ENCODE results near the gene GPR68. TPM values are rescaled to one million over a fixed set of nuclear protein-coding genes. Genes with fewer than 3 reads are reported as not detected.

GPR68 gene
- total RNA-seq, 1 experiment from 2014 or later: not detected

GRCh38 chr14:91263329-91263728 lies 18.8 kb upstream of the GPR68 start:
- no peak overlapping the region for H3K27ac ChIP-seq (ENCODE audit: low read length)
- H2AFZ ChIP-seq (ENCODE audit: low read length): no peak overlapping the region
- no peaks in the 10 kb centered on the region for H3K9me3 ChIP-seq (ENCODE audit: low read length)
- no peaks in the 10 kb centered on the region for H3K36me3 ChIP-seq (ENCODE audit: insufficient read depth, low read length)
- no peak overlapping the region for H3K4me3 ChIP-seq (ENCODE audit: low read length)
- no peaks in the 10 kb centered on the region for H3K79me2 ChIP-seq (ENCODE audit: low read length)
- H3K9me2 ChIP-seq (replicated peaks; ENCODE audit: insufficient read depth, low read length): no peaks in the 10 kb centered on the region
- H3K4me2 ChIP-seq (ENCODE audit: low read depth, low read length, poor library complexity, severe bottlenecking): no peak overlapping the region
- DNase-seq: no peak
- no peaks in the 10 kb centered on the region for H3K27me3 ChIP-seq (ENCODE audit: low read length)
- H3K4me1 ChIP-seq (ENCODE audit: low read length): no peaks in the 10 kb centered on the region
- no peak overlapping the region for H3K9ac ChIP-seq (ENCODE audit: low read length)
- peaks cover 6% of the 10 kb centered on the region; the same call in 1 of the 2 replicates for H4K20me1 ChIP-seq (ENCODE audit: insufficient read depth, low read depth, low read length)

GRCh38 chr14:91261986-91262549 lies 17.6 kb upstream of the GPR68 start:
- no peak overlapping the region for H3K4me3 ChIP-seq (ENCODE audit: low read length)
- H3K9me3 ChIP-seq (ENCODE audit: low read length): no peaks in the 10 kb centered on the region
- DNase-seq: no peak
- no peaks in the 10 kb centered on the region for H3K36me3 ChIP-seq (ENCODE audit: insufficient read depth, low read length)
- H4K20me1 ChIP-seq (ENCODE audit: insufficient read depth, low read depth, low read length): no peaks in the 10 kb centered on the region
- no peak overlapping the region for H3K4me2 ChIP-seq (ENCODE audit: low read depth, low read length, poor library complexity, severe bottlenecking)
- no peak overlapping the region for H2AFZ ChIP-seq (ENCODE audit: low read length)
- H3K4me1 ChIP-seq (ENCODE audit: low read length): peaks cover 3% of the 10 kb centered on the region; the same call in 1 of the 2 replicates
- H3K9me2 ChIP-seq (replicated peaks; ENCODE audit: insufficient read depth, low read length): no peaks in the 10 kb centered on the region
- no peak overlapping the region for H3K27ac ChIP-seq (ENCODE audit: low read length)
- H3K27me3 ChIP-seq (ENCODE audit: low read length): no peaks in the 10 kb centered on the region
- H3K9ac ChIP-seq (ENCODE audit: low read length): no peak overlapping the region
- H3K79me2 ChIP-seq (ENCODE audit: low read length): no peaks in the 10 kb centered on the region

GRCh38 chr14:91261115-91261514 lies 16.6 kb upstream of the GPR68 start:
- Histone ChIP-seq H3K4me2 (ENCODE audit: low read depth, low read length, poor library complexity, severe bottlenecking) (no peak overlapping the region), H3K4me3 (ENCODE audit: low read length) (no peak overlapping the region), H3K27me3 (ENCODE audit: low read length) (no peaks in the 10 kb centered on the region), H3K36me3 (ENCODE audit: insufficient read depth, low read length) (no peaks in the 10 kb centered on the region), H3K9me2 (replicated peaks; ENCODE audit: insufficient read depth, low read length) (no peaks in the 10 kb centered on the region), H2AFZ (ENCODE audit: low read length) (no peak overlapping the region), H3K4me1 (ENCODE audit: low read length) (peaks cover 3% of the 10 kb centered on the region; the same call in 1 of the 2 replicates), H4K20me1 (ENCODE audit: insufficient read depth, low read depth, low read length) (no peaks in the 10 kb centered on the region), H3K9ac (ENCODE audit: low read length) (no peak overlapping the region), H3K9me3 (ENCODE audit: low read length) (no peaks in the 10 kb centered on the region), H3K27ac (ENCODE audit: low read length) (no peak overlapping the region), H3K79me2 (ENCODE audit: low read length) (no peaks in the 10 kb centered on the region)
- no peak for DNase-seq

- Histone ChIP-seq H2AFZ (ENCODE audit: low read length) (no peak overlapping the region), H3K27me3 (ENCODE audit: low read length) (no peaks in the 10 kb centered on the region), H3K4me3 (ENCODE audit: low read length) (no peak overlapping the region), H3K27ac (ENCODE audit: low read length) (no peak overlapping the region), H3K9me3 (ENCODE audit: low read length) (no peaks in the 10 kb centered on the region), H3K4me2 (ENCODE audit: low read depth, low read length, poor library complexity, severe bottlenecking) (no peak overlapping the region), H3K4me1 (ENCODE audit: low read length) (peaks cover 3% of the 10 kb centered on the region; the same call in 1 of the 2 replicates), H4K20me1 (ENCODE audit: insufficient read depth, low read depth, low read length) (no peaks in the 10 kb centered on the region), H3K36me3 (ENCODE audit: insufficient read depth, low read length) (no peaks in the 10 kb centered on the region), H3K79me2 (ENCODE audit: low read length) (no peaks in the 10 kb centered on the region), H3K9me2 (replicated peaks; ENCODE audit: insufficient read depth, low read length) (no peaks in the 10 kb centered on the region), H3K9ac (ENCODE audit: low read length) (no peak overlapping the region)
- DNase-seq: no peak
Observed at GRCh38 chr14:91258876-91259275, 14.4 kb upstream of the GPR68 start.

- H4K20me1 ChIP-seq (ENCODE audit: insufficient read depth, low read depth, low read length): no peaks in the 10 kb centered on the region
- no peaks in the 10 kb centered on the region for H3K9me2 ChIP-seq (replicated peaks; ENCODE audit: insufficient read depth, low read length)
- no peaks in the 10 kb centered on the region for H3K9me3 ChIP-seq (ENCODE audit: low read length)
- DNase-seq: no peak
- H3K9ac ChIP-seq (ENCODE audit: low read length): no peak overlapping the region
- H3K4me1 ChIP-seq (ENCODE audit: low read length): peaks cover 8% of the 10 kb centered on the region
- no peak overlapping the region for H2AFZ ChIP-seq (ENCODE audit: low read length)
- H3K36me3 ChIP-seq (ENCODE audit: insufficient read depth, low read length): no peaks in the 10 kb centered on the region
- H3K4me3 ChIP-seq (ENCODE audit: low read length): no peak overlapping the region
- no peaks in the 10 kb centered on the region; the same call in 1 of the 2 replicates for H3K27me3 ChIP-seq (ENCODE audit: low read length)
- no peaks in the 10 kb centered on the region for H3K79me2 ChIP-seq (ENCODE audit: low read length)
- no peak overlapping the region for H3K4me2 ChIP-seq (ENCODE audit: low read depth, low read length, poor library complexity, severe bottlenecking)
- no peak overlapping the region for H3K27ac ChIP-seq (ENCODE audit: low read length)
Observed at GRCh38 chr14:91258011-91258618, 13.6 kb upstream of the GPR68 start.

GRCh38 chr14:91257328-91258010 lies 13.0 kb upstream of the GPR68 start:
- Histone ChIP-seq H3K9me3 (ENCODE audit: low read length) (no peaks in the 10 kb centered on the region), H3K36me3 (ENCODE audit: insufficient read depth, low read length) (no peaks in the 10 kb centered on the region), H3K79me2 (ENCODE audit: low read length) (no peaks in the 10 kb centered on the region), H3K9ac (ENCODE audit: low read length) (no peak overlapping the region), H3K4me2 (ENCODE audit: low read depth, low read length, poor library complexity, severe bottlenecking) (no peak overlapping the region), H3K4me3 (ENCODE audit: low read length) (no peak overlapping the region), H3K9me2 (replicated peaks; ENCODE audit: insufficient read depth, low read length) (no peaks in the 10 kb centered on the region), H3K27ac (ENCODE audit: low read length) (no peak overlapping the region), H3K4me1 (ENCODE audit: low read length) (peaks cover 13% of the 10 kb centered on the region), H2AFZ (ENCODE audit: low read length) (no peak overlapping the region), H4K20me1 (ENCODE audit: insufficient read depth, low read depth, low read length) (no peaks in the 10 kb centered on the region), H3K27me3 (ENCODE audit: low read length) (no peaks in the 10 kb centered on the region; the same call in 1 of the 2 replicates)
- no peak for DNase-seq

- DNase-seq: no peak
- no peaks in the 10 kb centered on the region for H3K9me3 ChIP-seq (ENCODE audit: low read length)
- H3K27me3 ChIP-seq (ENCODE audit: low read length): no peaks in the 10 kb centered on the region; the same call in 1 of the 2 replicates
- H3K4me1 ChIP-seq (ENCODE audit: low read length): peaks cover 13% of the 10 kb centered on the region
- H3K9ac ChIP-seq (ENCODE audit: low read length): no peak overlapping the region
- H2AFZ ChIP-seq (ENCODE audit: low read length): no peak overlapping the region
- H3K27ac ChIP-seq (ENCODE audit: low read length): no peak overlapping the region
- no peaks in the 10 kb centered on the region for H3K9me2 ChIP-seq (replicated peaks; ENCODE audit: insufficient read depth, low read length)
- H3K4me3 ChIP-seq (ENCODE audit: low read length): no peak overlapping the region
- H3K79me2 ChIP-seq (ENCODE audit: low read length): no peaks in the 10 kb centered on the region
- H3K36me3 ChIP-seq (ENCODE audit: insufficient read depth, low read length): no peaks in the 10 kb centered on the region
- no peaks in the 10 kb centered on the region for H4K20me1 ChIP-seq (ENCODE audit: insufficient read depth, low read depth, low read length)
- no peak overlapping the region for H3K4me2 ChIP-seq (ENCODE audit: low read depth, low read length, poor library complexity, severe bottlenecking)
Observed at GRCh38 chr14:91256661-91257060, 12.2 kb upstream of the GPR68 start.

GRCh38 chr14:91255026-91255695 lies 10.7 kb upstream of the GPR68 start:
- Histone ChIP-seq H3K4me2 (ENCODE audit: low read depth, low read length, poor library complexity, severe bottlenecking) (no peak overlapping the region), H4K20me1 (ENCODE audit: insufficient read depth, low read depth, low read length) (no peaks in the 10 kb centered on the region), H3K4me3 (ENCODE audit: low read length) (no peak overlapping the region), H3K27ac (ENCODE audit: low read length) (no peak overlapping the region), H3K36me3 (ENCODE audit: insufficient read depth, low read length) (no peaks in the 10 kb centered on the region), H3K9me2 (replicated peaks; ENCODE audit: insufficient read depth, low read length) (no peaks in the 10 kb centered on the region), H3K27me3 (ENCODE audit: low read length) (no peaks in the 10 kb centered on the region; the same call in 1 of the 2 replicates), H3K9me3 (ENCODE audit: low read length) (no peaks in the 10 kb centered on the region), H3K4me1 (ENCODE audit: low read length) (peaks cover 21% of the 10 kb centered on the region), H3K79me2 (ENCODE audit: low read length) (no peaks in the 10 kb centered on the region), H3K9ac (ENCODE audit: low read length) (no peak overlapping the region), H2AFZ (ENCODE audit: low read length) (no peak overlapping the region)
- no peak for DNase-seq

All from Karpas-422 (cell line).